Osteocyte (in vitro differentiated cells): ENCODE data around the gene GREB1. TPM values are rescaled to one million over a fixed set of nuclear protein-coding genes. Genes with fewer than 3 reads are reported as not detected.

ENCODE experiments used
- DNase-seq: peaks from one replicate; pipeline ENCODE4 v3.0.0; 2021; ENCODE audit warnings: mixed read lengths; ENCODE audit not compliant: unreplicated experiment; ENCODE audit errors: extremely low spot score
- H3K27ac Mint-ChIP-seq: one replicate; pipeline ENCODE4 v1.8.0; 2021; ENCODE audit warnings: mild to moderate bottlenecking, mixed read lengths; ENCODE audit not compliant: unreplicated experiment
- H3K27me3 Mint-ChIP-seq: one replicate; pipeline ENCODE4 v1.8.0; 2021; ENCODE audit warnings: mixed read lengths; ENCODE audit not compliant: unreplicated experiment
- H3K36me3 Mint-ChIP-seq: one replicate; pipeline ENCODE4 v1.8.0; 2021; ENCODE audit warnings: mixed read lengths; ENCODE audit not compliant: unreplicated experiment
- H3K4me1 Mint-ChIP-seq: one replicate; pipeline ENCODE4 v1.8.0; 2021; ENCODE audit warnings: mixed read lengths; ENCODE audit not compliant: unreplicated experiment
- H3K4me3 Mint-ChIP-seq: one replicate; pipeline ENCODE4 v1.8.0; 2021; ENCODE audit warnings: mild to moderate bottlenecking, moderate library complexity, mixed read lengths; ENCODE audit not compliant: unreplicated experiment
- H3K9me3 Mint-ChIP-seq: one replicate; pipeline ENCODE4 v1.8.0; 2021; ENCODE audit warnings: mixed read lengths; ENCODE audit not compliant: unreplicated experiment
- total RNA-seq: library from RNA; stranded (reverse); gene quantifications from 2 replicates; pipeline ENCODE4 v1.2.1, GENCODE V29; 2021
- TF ChIP-seq, protein P1 (sequence below): fragments of 200-600 bp; sonication (generic); IDR thresholded peaks from 2 replicates; pipeline ENCODE4 v1.5.0; 2021; ENCODE audit warnings: antibody characterized with exemption, mild to moderate bottlenecking, moderate library complexity

GREB1 gene
- total RNA-seq, 1 donor from 2014 or later = 0.54 TPM

- Mint-ChIP-seq H3K4me3 (no peak overlapping the region), H3K36me3 (no peaks in the 10 kb centered on the region), H3K27me3 (peaks cover 18% of the 10 kb centered on the region), H3K4me1 (no peaks in the 10 kb centered on the region), H3K27ac (no peak overlapping the region), H3K9me3 (no peaks in the 10 kb centered on the region)
- DNase-seq = no peak
- TF ChIP-seq, protein P1, sequence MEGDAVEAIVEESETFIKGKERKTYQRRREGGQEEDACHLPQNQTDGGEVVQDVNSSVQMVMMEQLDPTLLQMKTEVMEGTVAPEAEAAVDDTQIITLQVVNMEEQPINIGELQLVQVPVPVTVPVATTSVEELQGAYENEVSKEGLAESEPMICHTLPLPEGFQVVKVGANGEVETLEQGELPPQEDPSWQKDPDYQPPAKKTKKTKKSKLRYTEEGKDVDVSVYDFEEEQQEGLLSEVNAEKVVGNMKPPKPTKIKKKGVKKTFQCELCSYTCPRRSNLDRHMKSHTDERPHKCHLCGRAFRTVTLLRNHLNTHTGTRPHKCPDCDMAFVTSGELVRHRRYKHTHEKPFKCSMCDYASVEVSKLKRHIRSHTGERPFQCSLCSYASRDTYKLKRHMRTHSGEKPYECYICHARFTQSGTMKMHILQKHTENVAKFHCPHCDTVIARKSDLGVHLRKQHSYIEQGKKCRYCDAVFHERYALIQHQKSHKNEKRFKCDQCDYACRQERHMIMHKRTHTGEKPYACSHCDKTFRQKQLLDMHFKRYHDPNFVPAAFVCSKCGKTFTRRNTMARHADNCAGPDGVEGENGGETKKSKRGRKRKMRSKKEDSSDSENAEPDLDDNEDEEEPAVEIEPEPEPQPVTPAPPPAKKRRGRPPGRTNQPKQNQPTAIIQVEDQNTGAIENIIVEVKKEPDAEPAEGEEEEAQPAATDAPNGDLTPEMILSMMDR = no peak
Observed at GRCh38 chr2:11567631-11568031, 33.8 kb downstream of the GREB1 start.

DNA sequence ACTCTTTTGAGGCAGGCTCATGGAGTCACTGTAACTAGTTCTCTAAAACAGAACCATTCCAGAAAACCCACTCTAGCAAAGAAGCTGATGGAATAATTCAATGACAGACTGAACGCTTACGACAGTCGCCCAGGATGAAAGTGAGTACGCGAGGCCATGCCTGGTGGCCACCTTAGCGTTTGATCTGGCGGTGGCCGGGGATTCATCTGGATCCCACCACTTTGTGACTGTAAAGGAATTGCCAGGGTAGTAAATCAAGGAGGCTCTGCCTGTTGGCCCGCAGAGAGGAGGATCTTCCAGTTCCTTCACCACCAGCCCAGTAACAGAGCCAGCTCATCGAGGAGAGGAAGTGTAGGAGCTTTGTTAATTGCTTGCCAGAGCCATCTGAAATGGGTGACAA lies 34.6 kb downstream of the GREB1 start:
- Mint-ChIP-seq H3K36me3 (no peaks in the 10 kb centered on the region), H3K4me1 (peaks cover 5% of the 10 kb centered on the region), H3K4me3 (no peak overlapping the region), H3K27me3 (peaks cover 18% of the 10 kb centered on the region), H3K27ac (no peak overlapping the region), H3K9me3 (no peaks in the 10 kb centered on the region)
- DNase-seq = no peak
- TF ChIP-seq, protein P1 = no peak

DNA sequence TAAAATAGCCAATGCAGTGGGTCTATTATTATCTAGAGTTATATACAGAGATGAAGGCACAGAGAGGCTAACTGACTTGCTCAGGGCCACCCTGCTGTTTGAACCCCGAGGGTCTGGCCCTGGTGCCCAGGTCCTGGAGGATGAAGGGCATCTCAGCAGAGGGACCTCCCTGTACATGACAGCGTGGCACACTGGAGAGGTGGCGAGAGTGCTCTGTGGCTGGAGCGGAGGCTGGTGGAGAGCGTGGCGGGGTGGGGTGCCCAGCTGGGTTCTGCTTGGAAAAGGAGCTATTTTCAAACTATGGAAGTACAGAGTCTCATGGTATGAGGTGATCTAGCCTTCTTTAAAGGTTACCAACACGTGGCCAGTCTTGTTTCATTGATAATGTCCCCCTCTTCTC lies 35.8 kb downstream of the GREB1 start:
- Mint-ChIP-seq H3K27ac (no peak overlapping the region), H3K4me3 (no peak overlapping the region), H3K4me1 (peaks cover 9% of the 10 kb centered on the region), H3K36me3 (no peaks in the 10 kb centered on the region), H3K27me3 (peaks cover 18% of the 10 kb centered on the region), H3K9me3 (no peaks in the 10 kb centered on the region)
- DNase-seq = no peak
- TF ChIP-seq, protein P1 = no peak

DNA sequence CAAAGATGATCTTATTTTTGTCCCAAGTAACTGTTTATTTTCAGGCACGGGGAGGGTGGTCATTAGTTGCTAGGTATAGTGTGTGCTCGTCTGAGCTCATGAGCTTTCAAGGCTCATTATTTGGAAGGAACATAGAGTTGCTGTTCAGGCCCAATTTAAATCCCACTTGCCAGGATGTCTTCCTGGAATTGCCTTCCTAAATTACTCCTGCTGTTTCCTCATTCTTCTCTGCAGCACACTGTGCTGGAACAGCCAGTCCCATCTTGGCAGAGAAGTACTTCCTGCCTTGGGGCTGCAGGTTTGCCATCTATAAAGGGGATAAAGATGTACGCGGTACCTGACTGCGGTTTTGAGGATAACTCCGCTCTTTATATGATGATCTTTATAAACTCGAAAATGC lies 37.3 kb downstream of the GREB1 start:
- Mint-ChIP-seq H3K9me3 (no peaks in the 10 kb centered on the region), H3K4me1 (peaks cover 9% of the 10 kb centered on the region), H3K27me3 (peaks cover 18% of the 10 kb centered on the region), H3K36me3 (no peaks in the 10 kb centered on the region), H3K4me3 (no peak overlapping the region), H3K27ac (no peak overlapping the region)
- TF ChIP-seq, protein P1 = no peak
- DNase-seq = no peak

DNA sequence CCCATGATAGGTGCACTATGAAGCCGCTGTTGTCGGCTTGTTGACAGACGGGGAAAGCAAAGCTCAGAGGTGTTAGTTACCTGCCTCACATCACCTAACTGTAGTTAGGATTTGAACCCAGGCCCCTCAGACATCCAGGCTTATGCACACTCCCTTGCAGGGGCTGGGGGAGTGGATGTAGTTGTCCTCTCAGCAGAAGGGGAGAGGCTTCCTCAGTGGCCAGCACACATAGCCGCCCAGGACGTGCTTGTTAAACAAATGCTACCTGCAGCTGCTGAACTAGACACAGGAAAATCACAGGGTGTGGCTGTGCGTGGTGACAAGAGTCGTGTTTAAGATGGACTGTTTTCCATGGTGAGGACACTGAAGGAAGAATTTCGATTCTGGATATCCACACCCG lies 39.2 kb downstream of the GREB1 start:
- H3K4me1 Mint-ChIP-seq = peaks cover 9% of the 10 kb centered on the region

More for the DNA sequence above, 39.2 kb downstream of the GREB1 start:
- H3K9me3 Mint-ChIP-seq = no peaks in the 10 kb centered on the region
- H3K4me3 Mint-ChIP-seq = no peak overlapping the region
- H3K36me3 Mint-ChIP-seq = no peaks in the 10 kb centered on the region
- TF ChIP-seq, protein P1 = no peak
- no peak overlapping the region for H3K27ac Mint-ChIP-seq
- peaks cover 18% of the 10 kb centered on the region for H3K27me3 Mint-ChIP-seq
- DNase-seq = no peak
